Stimulated activated effector memory CD8-positive, alpha-beta T cell treated with anti-CD3 and anti-CD28 coated beads, Interleukin-12 subunit alpha, Interleukin-12 subunit beta, amount 100 ng/mL, for 72 hours (primary cell): ENCODE results near the gene SELENOT.
A peak's percentile ranks its signal among the peaks of the same experiment; 100 is the strongest.

Experiments
- ATAC-seq: fragments of 150-1000 bp; cut with Tn5 transposase; 2 replicates; pipeline ENCODE4 v1.10.0; 2021
- DNase-seq, 2 donors: peaks; one replicate each; pipeline ENCODE4 v3.0.0; 2021 to 2022; ENCODE audit warnings: low spot score in 2 of 2
- H3K27ac Mint-ChIP-seq: one replicate; pipeline ENCODE4 v1.8.0; 2022; ENCODE audit warnings: mild to moderate bottlenecking, mixed read lengths
- H3K36me3 Mint-ChIP-seq: one replicate; pipeline ENCODE4 v1.8.0; 2022; ENCODE audit warnings: mild to moderate bottlenecking, mixed read lengths
- H3K4me1 Mint-ChIP-seq: one replicate; pipeline ENCODE4 v1.8.0; 2022; ENCODE audit warnings: mixed read lengths
- H3K4me3 Mint-ChIP-seq: one replicate; pipeline ENCODE4 v1.8.0; 2022; ENCODE audit warnings: mild to moderate bottlenecking, mixed read lengths
- H3K9me3 Mint-ChIP-seq: one replicate; pipeline ENCODE4 v1.8.0; 2022; ENCODE audit warnings: mixed read lengths

SELENOT gene

DNA sequence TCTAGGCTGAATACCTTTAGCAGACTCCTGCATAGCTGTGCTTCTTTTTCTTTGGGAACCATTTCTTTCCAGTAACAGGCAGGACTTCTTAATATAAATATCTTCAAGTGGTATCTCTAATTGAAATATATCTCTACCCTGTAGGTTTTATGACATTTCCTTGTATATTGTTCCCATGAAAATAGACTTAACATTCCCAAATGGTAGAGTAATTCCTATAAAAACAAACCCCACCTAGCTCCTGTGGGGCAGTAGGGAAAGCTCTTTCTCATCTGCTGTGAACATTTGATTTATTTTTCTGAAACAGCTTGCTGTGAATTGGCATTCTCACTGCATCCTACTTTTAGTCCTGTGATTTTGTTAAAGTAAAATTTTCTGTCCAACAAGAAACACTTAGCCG, 20.8 kb downstream of the SELENOT start:
- Mint-ChIP-seq H3K27ac (no peak overlapping the region), H3K4me3 (no peak overlapping the region), H3K9me3 (no peaks in the 10 kb centered on the region), H3K4me1 (peaks cover 44% of the 10 kb centered on the region), H3K36me3 (peaks cover 80% of the 10 kb centered on the region)
- DNase-seq = no peak
- no peak for ATAC-seq

- Mint-ChIP-seq H3K27ac (peak overlapping the region; percentile 1), H3K9me3 (no peaks in the 10 kb centered on the region), H3K36me3 (peaks cover 97% of the 10 kb centered on the region), H3K4me1 (peaks cover 26% of the 10 kb centered on the region), H3K4me3 (no peak overlapping the region)
- DNase-seq = no peak
- no peak for ATAC-seq
Measured at GRCh38 chr3:150626148-150626930, 23.2 kb downstream of the SELENOT start.

- Mint-ChIP-seq H3K36me3 (peaks cover 91% of the 10 kb centered on the region), H3K4me1 (peaks cover 16% of the 10 kb centered on the region), H3K4me3 (no peak overlapping the region), H3K27ac (no peak overlapping the region), H3K9me3 (no peaks in the 10 kb centered on the region)
- DNase-seq (no peak), ATAC-seq (no peak)
Measured at GRCh38 chr3:150627557-150627956, 24.4 kb downstream of the SELENOT start.

- Mint-ChIP-seq H3K4me3 (no peak overlapping the region), H3K4me1 (peaks cover 27% of the 10 kb centered on the region), H3K27ac (no peak overlapping the region), H3K36me3 (peaks cover 70% of the 10 kb centered on the region), H3K9me3 (no peaks in the 10 kb centered on the region)
- ATAC-seq (no peak), DNase-seq (no peak)
Measured at GRCh38 chr3:150631515-150632221, 28.5 kb downstream of the SELENOT start.

- Mint-ChIP-seq H3K4me3 (peak overlapping the region; percentile 53), H3K27ac (peak overlapping the region; percentile 93), H3K4me1 (peaks cover 36% of the 10 kb centered on the region), H3K9me3 (no peaks in the 10 kb centered on the region), H3K36me3 (peaks cover 36% of the 10 kb centered on the region)
- ATAC-seq = peak; percentile 57
- no peak for DNase-seq
Measured at GRCh38 chr3:150635076-150635475, 32.0 kb downstream of the SELENOT start.

DNA sequence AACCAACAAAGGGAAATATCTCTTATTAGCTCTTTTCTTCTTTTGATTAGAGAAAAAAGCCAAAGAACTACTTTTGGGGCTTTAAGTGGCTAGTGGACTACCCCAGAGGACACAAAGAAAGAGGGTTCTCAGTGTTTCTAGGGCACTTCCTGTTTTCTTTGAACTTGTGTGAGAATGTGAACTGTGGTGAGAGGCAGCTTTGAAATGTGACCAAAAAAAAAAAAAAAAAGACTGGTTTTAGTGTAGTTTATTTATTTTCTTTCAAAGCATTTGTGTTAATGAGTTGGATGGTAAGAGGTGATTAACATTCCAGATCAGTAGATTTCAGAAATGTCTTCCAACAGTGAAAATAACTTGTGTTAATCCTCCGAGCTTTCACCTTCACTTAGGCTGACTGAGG, 32.4 kb downstream of the SELENOT start:
- peaks cover 32% of the 10 kb centered on the region for H3K36me3 Mint-ChIP-seq
- no peak for DNase-seq
- H3K4me1 Mint-ChIP-seq = peaks cover 36% of the 10 kb centered on the region
- no peaks in the 10 kb centered on the region for H3K9me3 Mint-ChIP-seq
- H3K4me3 Mint-ChIP-seq = peak overlapping the region; percentile 53
- peak; percentile 91 for ATAC-seq
- H3K27ac Mint-ChIP-seq = peak overlapping the region; percentile 93

GRCh38 chr3:150636258-150636657, 33.1 kb downstream of the SELENOT start:
- H3K4me3 Mint-ChIP-seq = peak overlapping the region; percentile 53
- H3K27ac Mint-ChIP-seq = peak overlapping the region; percentile 93
- peaks cover 37% of the 10 kb centered on the region for H3K4me1 Mint-ChIP-seq
- peaks cover 25% of the 10 kb centered on the region for H3K36me3 Mint-ChIP-seq
- ATAC-seq = peak; percentile 57
- no peak for DNase-seq
- no peaks in the 10 kb centered on the region for H3K9me3 Mint-ChIP-seq

- Mint-ChIP-seq H3K4me1 (peaks cover 46% of the 10 kb centered on the region), H3K4me3 (no peak overlapping the region), H3K36me3 (peaks cover 7% of the 10 kb centered on the region), H3K9me3 (no peaks in the 10 kb centered on the region), H3K27ac (peak overlapping the region; percentile 38)
- ATAC-seq (no peak), DNase-seq (no peak)
Measured at GRCh38 chr3:150639262-150639661, 36.1 kb downstream of the SELENOT start.

- H3K4me3 Mint-ChIP-seq = no peak overlapping the region
- no peaks in the 10 kb centered on the region for H3K36me3 Mint-ChIP-seq
- H3K27ac Mint-ChIP-seq = no peak overlapping the region
- DNase-seq (no peak), ATAC-seq (no peak)
- H3K9me3 Mint-ChIP-seq = no peaks in the 10 kb centered on the region
- peaks cover 36% of the 10 kb centered on the region for H3K4me1 Mint-ChIP-seq
Measured at GRCh38 chr3:150640256-150640655, 37.1 kb downstream of the SELENOT start.

- H3K4me3 Mint-ChIP-seq = no peak overlapping the region
- no peak overlapping the region for H3K27ac Mint-ChIP-seq
- no peaks in the 10 kb centered on the region for H3K36me3 Mint-ChIP-seq
- DNase-seq (peak in 1 of 2 donors; percentile 54), ATAC-seq (peak; percentile 79)
- peaks cover 11% of the 10 kb centered on the region for H3K4me1 Mint-ChIP-seq
- H3K9me3 Mint-ChIP-seq = no peaks in the 10 kb centered on the region
Measured at GRCh38 chr3:150653110-150653561, 50.0 kb downstream of the SELENOT start.

DNA sequence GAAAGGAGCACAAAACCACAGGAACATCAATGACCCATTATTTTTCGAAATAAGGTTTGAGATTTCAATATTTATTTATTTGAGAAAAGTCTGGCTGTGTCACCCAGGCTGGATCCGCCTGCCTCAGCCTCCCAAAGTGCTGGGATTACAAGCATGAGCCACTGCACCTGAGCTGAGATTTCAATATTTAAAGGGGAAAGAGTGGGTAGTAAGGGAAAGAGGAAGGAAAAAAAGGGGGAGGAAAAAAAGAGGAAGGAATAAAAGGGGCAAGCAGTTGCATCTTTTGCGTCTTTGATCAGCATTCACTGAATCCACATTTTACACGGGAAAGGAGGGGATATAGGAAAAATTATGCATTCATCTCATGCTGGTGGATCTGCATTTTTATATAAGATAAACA, 53.2 kb downstream of the SELENOT start:
- Mint-ChIP-seq H3K4me1 (peaks cover 11% of the 10 kb centered on the region), H3K4me3 (no peak overlapping the region), H3K36me3 (no peaks in the 10 kb centered on the region), H3K27ac (no peak overlapping the region), H3K9me3 (no peaks in the 10 kb centered on the region)
- ATAC-seq = no peak
- DNase-seq = no peak

GRCh38 chr3:150662410-150663200, 59.5 kb downstream of the SELENOT start:
- Mint-ChIP-seq H3K36me3 (no peaks in the 10 kb centered on the region), H3K9me3 (no peaks in the 10 kb centered on the region), H3K4me3 (no peak overlapping the region), H3K4me1 (peaks cover 20% of the 10 kb centered on the region), H3K27ac (peak overlapping the region; percentile 4)
- no peak for DNase-seq
- ATAC-seq = no peak

DNA sequence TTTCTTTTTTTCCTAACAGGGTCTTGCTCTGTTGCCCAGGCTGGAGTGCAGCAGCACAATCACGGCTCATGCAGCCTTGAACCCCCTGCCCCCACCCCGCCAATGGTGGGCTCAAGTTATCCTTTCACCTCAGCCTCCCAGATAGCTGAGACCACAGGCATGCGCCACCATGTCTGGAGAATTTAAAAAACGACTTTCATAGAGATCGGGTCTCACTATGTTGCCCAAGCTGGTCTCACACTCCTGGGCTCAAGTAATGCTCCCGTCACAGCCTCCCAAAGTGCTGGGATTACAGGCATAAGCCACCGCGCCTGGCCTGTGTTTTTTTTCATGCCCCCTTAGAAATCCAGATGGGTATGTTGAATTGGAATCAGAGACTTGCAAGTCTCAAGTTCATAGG, 60.3 kb downstream of the SELENOT start:
- no peak for ATAC-seq
- no peaks in the 10 kb centered on the region for H3K9me3 Mint-ChIP-seq
- DNase-seq = no peak
- no peak overlapping the region for H3K27ac Mint-ChIP-seq
- no peaks in the 10 kb centered on the region for H3K36me3 Mint-ChIP-seq
- H3K4me3 Mint-ChIP-seq = no peak overlapping the region
- peaks cover 20% of the 10 kb centered on the region for H3K4me1 Mint-ChIP-seq

GRCh38 chr3:150666167-150666566, 63.0 kb downstream of the SELENOT start:
- H3K9me3 Mint-ChIP-seq = no peaks in the 10 kb centered on the region
- DNase-seq = no peak
- peak; percentile 82 for ATAC-seq
- H3K36me3 Mint-ChIP-seq = no peaks in the 10 kb centered on the region
- peaks cover 20% of the 10 kb centered on the region for H3K4me1 Mint-ChIP-seq
- peak overlapping the region; percentile 60 for H3K27ac Mint-ChIP-seq
- H3K4me3 Mint-ChIP-seq = peak overlapping the region; percentile 25

DNA sequence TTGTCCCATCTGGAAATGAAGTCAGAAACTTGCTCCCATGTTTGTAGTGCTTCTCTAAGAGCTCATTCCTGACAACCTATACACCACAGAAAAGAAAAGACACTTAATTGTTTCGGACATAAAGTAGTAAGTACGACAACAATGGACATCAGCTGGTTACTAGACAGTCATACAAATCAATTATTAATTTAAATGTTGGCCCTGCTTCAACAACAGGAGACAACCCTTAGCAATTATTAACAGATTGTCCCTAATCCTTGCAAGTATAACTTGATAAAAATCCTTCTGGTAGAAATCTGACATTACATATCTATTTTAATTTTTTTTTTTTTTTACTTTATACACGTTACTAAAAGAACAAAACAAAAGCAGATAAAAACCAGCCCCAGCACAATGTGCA, 70.8 kb downstream of the SELENOT start:
- no peak for ATAC-seq
- H3K4me3 Mint-ChIP-seq = no peak overlapping the region
- H3K27ac Mint-ChIP-seq = no peak overlapping the region
- DNase-seq = no peak
- peaks cover 8% of the 10 kb centered on the region for H3K9me3 Mint-ChIP-seq
- peaks cover 6% of the 10 kb centered on the region for H3K4me1 Mint-ChIP-seq
- H3K36me3 Mint-ChIP-seq = no peaks in the 10 kb centered on the region
